ENCODE data around the gene CELA3B.

DNA sequence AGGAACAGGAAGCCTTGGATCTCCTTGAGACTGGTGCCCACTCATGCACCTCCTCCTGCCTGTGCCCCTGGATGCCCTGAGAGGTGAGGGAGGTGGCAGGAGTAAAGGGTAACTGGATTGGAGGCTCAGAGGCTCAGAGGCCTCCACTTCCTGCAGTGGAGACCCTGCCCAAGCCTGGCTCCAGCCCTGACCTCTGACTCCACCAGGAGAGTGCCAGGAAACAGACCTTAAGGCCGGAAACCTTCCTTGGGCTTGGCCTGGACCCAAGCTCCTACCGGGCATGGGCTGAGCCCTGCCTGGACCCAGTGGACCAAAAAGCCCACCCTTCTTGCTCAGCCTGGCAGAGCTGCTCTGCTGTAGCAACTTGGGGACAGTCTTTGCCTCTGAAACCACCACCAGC is 15.0 kb upstream of the CELA3B start:
- no peak for TF ChIP-seq EZH2 (IDR thresholded peaks at IDR 0.05; ENCODE audit: borderline replicate concordance, low read depth, low read length, severe bottlenecking)
- TF ChIP-seq, protein P1, sequence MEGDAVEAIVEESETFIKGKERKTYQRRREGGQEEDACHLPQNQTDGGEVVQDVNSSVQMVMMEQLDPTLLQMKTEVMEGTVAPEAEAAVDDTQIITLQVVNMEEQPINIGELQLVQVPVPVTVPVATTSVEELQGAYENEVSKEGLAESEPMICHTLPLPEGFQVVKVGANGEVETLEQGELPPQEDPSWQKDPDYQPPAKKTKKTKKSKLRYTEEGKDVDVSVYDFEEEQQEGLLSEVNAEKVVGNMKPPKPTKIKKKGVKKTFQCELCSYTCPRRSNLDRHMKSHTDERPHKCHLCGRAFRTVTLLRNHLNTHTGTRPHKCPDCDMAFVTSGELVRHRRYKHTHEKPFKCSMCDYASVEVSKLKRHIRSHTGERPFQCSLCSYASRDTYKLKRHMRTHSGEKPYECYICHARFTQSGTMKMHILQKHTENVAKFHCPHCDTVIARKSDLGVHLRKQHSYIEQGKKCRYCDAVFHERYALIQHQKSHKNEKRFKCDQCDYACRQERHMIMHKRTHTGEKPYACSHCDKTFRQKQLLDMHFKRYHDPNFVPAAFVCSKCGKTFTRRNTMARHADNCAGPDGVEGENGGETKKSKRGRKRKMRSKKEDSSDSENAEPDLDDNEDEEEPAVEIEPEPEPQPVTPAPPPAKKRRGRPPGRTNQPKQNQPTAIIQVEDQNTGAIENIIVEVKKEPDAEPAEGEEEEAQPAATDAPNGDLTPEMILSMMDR (IDR thresholded peaks at IDR 0.05; ENCODE audit: borderline replicate concordance, extremely low read depth, low read length, poor library complexity, severe bottlenecking), result no peak
